ENCODE results near the gene CSMD2. TPM values are rescaled to one million over a fixed set of nuclear protein-coding genes. Genes with fewer than 3 reads are reported as not detected.

The CSMD2 gene
- total RNA-seq, 2 experiments from 2014 or later, result not detected

DNA sequence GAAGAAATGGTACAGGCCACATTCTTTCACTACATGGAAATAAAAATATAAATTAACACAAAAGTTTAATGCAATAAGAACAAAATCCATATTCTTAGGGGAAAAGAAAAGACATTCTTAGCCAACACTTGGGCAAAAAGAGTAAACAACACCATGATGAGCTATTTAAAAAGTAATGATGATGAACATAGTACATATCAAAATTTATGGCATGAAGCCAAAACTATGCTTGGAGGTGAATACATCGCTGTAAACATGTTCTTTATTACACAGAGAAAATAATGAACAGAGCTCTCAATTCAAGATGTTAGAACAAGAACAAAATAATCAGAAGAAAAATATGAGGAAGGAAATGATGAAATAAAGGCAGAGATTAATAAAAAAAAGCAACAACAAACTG lies 534.3 kb downstream of the CSMD2 start:
- no peak for ATAC-seq (ENCODE audit: poor library complexity)
- Histone ChIP-seq H3K4me1 (ENCODE audit: insufficient read depth, low read length) (peaks cover 4% of the 10 kb centered on the region), H3K4me3 (ENCODE audit: low read length) (no peak overlapping the region), H3K36me3 (ENCODE audit: insufficient read depth, low read length) (no peaks in the 10 kb centered on the region), H3K27me3 (ENCODE audit: control insufficient read depth in 1 of 2, insufficient read depth in 2 of 2, low read length in 2 of 2) (peaks cover 3 to 18% of the 10 kb centered on the region in 2 experiments), H3K9me3 (ENCODE audit: control insufficient read depth in 1 of 2, insufficient read depth in 1 of 2, low read length in 2 of 2) (peaks cover 0 to 6% of the 10 kb centered on the region in 2 experiments), H3K27ac (ENCODE audit: low read depth in 1 of 2, low read length in 2 of 2) (no peak overlapping the region)
- H3K9me3 Mint-ChIP-seq, result no peaks in the 10 kb centered on the region
- ChIA-PET POLR2A (no interaction called here), CTCF (no interaction called here)
- H3K4me1 Mint-ChIP-seq (ENCODE audit: low read depth), result peaks cover 4% of the 10 kb centered on the region
- H3K36me3 Mint-ChIP-seq (ENCODE audit: low read depth), result no peaks in the 10 kb centered on the region
- H3K4me3 Mint-ChIP-seq, result no peak overlapping the region
- peaks cover 59% of the 10 kb centered on the region for H3K27me3 Mint-ChIP-seq
- no peak for DNase-seq
- intact Hi-C loops (cut with DNase I, micrococcal nuclease), result no loop called here
- H3K27ac Mint-ChIP-seq, result no peak overlapping the region
- TF ChIP-seq, protein P1, sequence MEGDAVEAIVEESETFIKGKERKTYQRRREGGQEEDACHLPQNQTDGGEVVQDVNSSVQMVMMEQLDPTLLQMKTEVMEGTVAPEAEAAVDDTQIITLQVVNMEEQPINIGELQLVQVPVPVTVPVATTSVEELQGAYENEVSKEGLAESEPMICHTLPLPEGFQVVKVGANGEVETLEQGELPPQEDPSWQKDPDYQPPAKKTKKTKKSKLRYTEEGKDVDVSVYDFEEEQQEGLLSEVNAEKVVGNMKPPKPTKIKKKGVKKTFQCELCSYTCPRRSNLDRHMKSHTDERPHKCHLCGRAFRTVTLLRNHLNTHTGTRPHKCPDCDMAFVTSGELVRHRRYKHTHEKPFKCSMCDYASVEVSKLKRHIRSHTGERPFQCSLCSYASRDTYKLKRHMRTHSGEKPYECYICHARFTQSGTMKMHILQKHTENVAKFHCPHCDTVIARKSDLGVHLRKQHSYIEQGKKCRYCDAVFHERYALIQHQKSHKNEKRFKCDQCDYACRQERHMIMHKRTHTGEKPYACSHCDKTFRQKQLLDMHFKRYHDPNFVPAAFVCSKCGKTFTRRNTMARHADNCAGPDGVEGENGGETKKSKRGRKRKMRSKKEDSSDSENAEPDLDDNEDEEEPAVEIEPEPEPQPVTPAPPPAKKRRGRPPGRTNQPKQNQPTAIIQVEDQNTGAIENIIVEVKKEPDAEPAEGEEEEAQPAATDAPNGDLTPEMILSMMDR (IDR thresholded peaks at IDR 0.05), result no peak

DNA sequence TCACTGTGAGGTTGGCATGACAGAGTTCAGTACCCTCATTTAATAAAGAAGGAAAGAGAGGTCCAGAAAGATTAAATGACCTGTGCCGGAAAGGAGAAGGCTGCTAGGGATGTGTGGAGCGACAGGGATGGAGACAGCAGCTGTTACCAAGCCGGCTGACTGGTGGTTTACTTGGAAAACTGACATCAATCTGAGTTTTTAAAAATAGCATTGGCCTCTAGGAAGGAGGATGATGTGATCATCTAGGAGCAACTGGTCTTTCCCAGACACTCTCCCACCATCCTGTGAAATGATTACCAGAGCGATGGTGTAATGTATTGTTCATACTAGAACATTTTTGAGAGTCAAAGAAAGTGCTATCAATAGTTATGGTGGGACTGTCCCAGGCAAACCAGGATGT lies 538.2 kb downstream of the CSMD2 start:
- TF ChIP-seq, protein P1 (IDR thresholded peaks at IDR 0.05), result no peak
- Mint-ChIP-seq H3K27ac (no peak overlapping the region), H3K9me3 (no peaks in the 10 kb centered on the region), H3K4me3 (no peak overlapping the region), H3K27me3 (peaks cover 46% of the 10 kb centered on the region), H3K4me1 (ENCODE audit: low read depth) (no peaks in the 10 kb centered on the region), H3K36me3 (ENCODE audit: low read depth) (no peaks in the 10 kb centered on the region)
- POLR2A ChIA-PET, result no interaction called here
- Histone ChIP-seq H3K9me3 (ENCODE audit: control insufficient read depth in 1 of 2, insufficient read depth in 1 of 2, low read length in 2 of 2) (peaks cover 0 to 12% of the 10 kb centered on the region in 2 experiments), H3K27me3 (ENCODE audit: control insufficient read depth in 1 of 2, insufficient read depth in 2 of 2, low read length in 2 of 2) (peaks cover 3 to 22% of the 10 kb centered on the region in 2 experiments), H3K4me3 (ENCODE audit: low read length) (no peak overlapping the region), H3K27ac (ENCODE audit: low read depth in 1 of 2, low read length in 2 of 2) (no peak overlapping the region), H3K4me1 (ENCODE audit: insufficient read depth, low read length) (no peaks in the 10 kb centered on the region), H3K36me3 (ENCODE audit: insufficient read depth, low read length) (no peaks in the 10 kb centered on the region)
- ATAC-seq (ENCODE audit: poor library complexity), result no peak
- DNase-seq, result no peak
- CTCF ChIA-PET, result no interaction called here
- intact Hi-C loops (cut with DNase I, micrococcal nuclease), result no loop called here

- no peaks in the 10 kb centered on the region for H3K4me1 ChIP-seq (ENCODE audit: insufficient read depth, low read length)
- peaks cover 3 to 15% of the 10 kb centered on the region in 2 experiments for H3K27me3 ChIP-seq (ENCODE audit: control insufficient read depth in 1 of 2, insufficient read depth in 2 of 2, low read length in 2 of 2)
- H3K27ac ChIP-seq (ENCODE audit: low read depth in 1 of 2, low read length in 2 of 2), result no peak overlapping the region
- Mint-ChIP-seq H3K9me3 (no peaks in the 10 kb centered on the region), H3K36me3 (ENCODE audit: low read depth) (no peaks in the 10 kb centered on the region), H3K4me3 (no peak overlapping the region), H3K27ac (no peak overlapping the region), H3K27me3 (peaks cover 45% of the 10 kb centered on the region), H3K4me1 (ENCODE audit: low read depth) (no peaks in the 10 kb centered on the region)
- no peaks in the 10 kb centered on the region for H3K36me3 ChIP-seq (ENCODE audit: insufficient read depth, low read length)
- intact Hi-C loops (cut with DNase I, micrococcal nuclease), result no loop called here
- TF ChIP-seq, protein P1 (IDR thresholded peaks at IDR 0.05), result peak; percentile 35
- no peak for ATAC-seq (ENCODE audit: poor library complexity)
- DNase-seq, result peak in 1 of 14 experiments; percentile 21
- peaks cover 0 to 12% of the 10 kb centered on the region in 2 experiments for H3K9me3 ChIP-seq (ENCODE audit: control insufficient read depth in 1 of 2, insufficient read depth in 1 of 2, low read length in 2 of 2)
- H3K4me3 ChIP-seq (ENCODE audit: low read length), result no peak overlapping the region
- ChIA-PET CTCF (no interaction called here), POLR2A (no interaction called here)
These were observed 539.8 kb downstream of the CSMD2 start for GRCh38 chr1:33624991-33625870.

Data from CD4-positive, alpha-beta T cell (primary cell).